Measurements from ENCODE around the gene LAYN. TPM values are rescaled to one million over a fixed set of nuclear protein-coding genes. Genes with fewer than 3 reads are reported as not detected.

The LAYN gene
- total RNA-seq (1 to 10 TPM; 7.0 to 9.5 TPM), polyA plus RNA-seq (ENCODE audit: insufficient read depth, low read depth, low replicate concordance) (8.7 TPM)
- long read RNA-seq, donor 1, partial matches to known transcripts, result 0 of 3 reads
- long read RNA-seq, donor 1, other reads (novel, unspliced or antisense), result 0 of 3 reads
- long read RNA-seq, donor 2, partial matches to known transcripts, result 0 of 2 reads
- long read RNA-seq, donor 2, other reads (novel, unspliced or antisense), result 0 of 2 reads

GRCh38 chr11:111540114-111540936 is at the start of gene LAYN:
TSS of gene LAYN (plus strand) at chr11:111540720. CDS start at chr11:111540844, 124 bp downstream.
- Histone ChIP-seq H3K27me3 (no peaks in the 10 kb centered on the region), H3K27ac (peak within 1 kb of the TSS; percentile 75 to 89), H3K9me3 (no peaks in the 10 kb centered on the region), H3K4me3 (peak within 1 kb of the TSS; percentile 65 to 76), H3K4me1 (no peaks in the 10 kb centered on the region), H3K36me3 (ENCODE audit: low read depth, missing control alignments) (no peaks in the 10 kb centered on the region)
- TF ChIP-seq CTCF (IDR thresholded peaks at IDR 0.05), result no peak
- no peak for TF ChIP-seq POLR2A (IDR thresholded peaks at IDR 0.05)
- DNase-seq, result peak; percentile 55
- intact Hi-C loops (cut with DNase I; ENCODE audit: low total_unique reads), result no loop called here
- WGBS, 2 donors, result 5 to 20% methylated on average over 8 to 63 of the region's 70 CpGs

- Histone ChIP-seq H3K4me1 (no peaks in the 10 kb centered on the region), H3K27me3 (no peaks in the 10 kb centered on the region), H3K27ac (no peak overlapping the region), H3K36me3 (ENCODE audit: low read depth, missing control alignments) (no peaks in the 10 kb centered on the region), H3K4me3 (no peak overlapping the region), H3K9me3 (no peaks in the 10 kb centered on the region)
- intact Hi-C loops (cut with DNase I; ENCODE audit: low total_unique reads), result no loop called here
- no peak for DNase-seq
- WGBS, 2 donors, result 82 to 84% methylated on average over 1 of the region's 1 CpG
- TF ChIP-seq CTCF (IDR thresholded peaks at IDR 0.05), result no peak
- no peak for TF ChIP-seq POLR2A (IDR thresholded peaks at IDR 0.05)
These were observed 46.5 kb upstream of the LAYN start for GRCh38 chr11:111494040-111494439.

GRCh38 chr11:111499483-111499882 is 41.0 kb upstream of the LAYN start:
- WGBS, 2 donors, result 84 to 90% methylated on average over 5 of the region's 5 CpGs
- Histone ChIP-seq H3K27me3 (no peaks in the 10 kb centered on the region), H3K36me3 (ENCODE audit: low read depth, missing control alignments) (no peaks in the 10 kb centered on the region), H3K27ac (no peak overlapping the region), H3K4me1 (no peaks in the 10 kb centered on the region), H3K9me3 (no peaks in the 10 kb centered on the region), H3K4me3 (no peak overlapping the region)
- no peak for DNase-seq
- intact Hi-C loops (cut with DNase I; ENCODE audit: low total_unique reads), result no loop called here
- no peak for TF ChIP-seq CTCF (IDR thresholded peaks at IDR 0.05)
- no peak for TF ChIP-seq POLR2A (IDR thresholded peaks at IDR 0.05)

- H3K4me3 ChIP-seq, result no peak overlapping the region
- H3K36me3 ChIP-seq (ENCODE audit: low read depth, missing control alignments), result no peaks in the 10 kb centered on the region
- H3K4me1 ChIP-seq, result no peaks in the 10 kb centered on the region
- DNase-seq, result no peak
- no peaks in the 10 kb centered on the region for H3K27me3 ChIP-seq
- TF ChIP-seq POLR2A (IDR thresholded peaks at IDR 0.05), result no peak
- TF ChIP-seq CTCF (IDR thresholded peaks at IDR 0.05), result no peak
- H3K27ac ChIP-seq, result no peak overlapping the region
- no peaks in the 10 kb centered on the region for H3K9me3 ChIP-seq
- WGBS, 2 donors, result 86 to 89% methylated on average over 1 of the region's 1 CpG
- intact Hi-C loops (cut with DNase I; ENCODE audit: low total_unique reads), result no loop called here
These were observed 40.0 kb upstream of the LAYN start for GRCh38 chr11:111500481-111500880.
